HG02852 (cell line): ENCODE results near the gene BFSP2.
"Not testable (repeated sequence)": the region's sequence is repeated elsewhere in the genome, so short reads cannot be mapped to it uniquely, and the experiment has no call there.

Experiments
- ATAC-seq: cut with Tn5 transposase; IDR thresholded peaks from one replicate; pipeline ENCODE4 v1.9.1; 2021; ENCODE audit warnings: mild to moderate bottlenecking, moderate library complexity; ENCODE audit not compliant: unreplicated experiment

The BFSP2 gene

GRCh38 chr3:133505813-133506212 lies 106.0 kb downstream of the BFSP2 start:
- peak; percentile 44 for ATAC-seq

GRCh38 chr3:133506215-133506901 lies 106.5 kb downstream of the BFSP2 start:
- peak; percentile 93 for ATAC-seq

- ATAC-seq: no peak
These were observed 109.6 kb downstream of the BFSP2 start for GRCh38 chr3:133509488-133509887.

DNA sequence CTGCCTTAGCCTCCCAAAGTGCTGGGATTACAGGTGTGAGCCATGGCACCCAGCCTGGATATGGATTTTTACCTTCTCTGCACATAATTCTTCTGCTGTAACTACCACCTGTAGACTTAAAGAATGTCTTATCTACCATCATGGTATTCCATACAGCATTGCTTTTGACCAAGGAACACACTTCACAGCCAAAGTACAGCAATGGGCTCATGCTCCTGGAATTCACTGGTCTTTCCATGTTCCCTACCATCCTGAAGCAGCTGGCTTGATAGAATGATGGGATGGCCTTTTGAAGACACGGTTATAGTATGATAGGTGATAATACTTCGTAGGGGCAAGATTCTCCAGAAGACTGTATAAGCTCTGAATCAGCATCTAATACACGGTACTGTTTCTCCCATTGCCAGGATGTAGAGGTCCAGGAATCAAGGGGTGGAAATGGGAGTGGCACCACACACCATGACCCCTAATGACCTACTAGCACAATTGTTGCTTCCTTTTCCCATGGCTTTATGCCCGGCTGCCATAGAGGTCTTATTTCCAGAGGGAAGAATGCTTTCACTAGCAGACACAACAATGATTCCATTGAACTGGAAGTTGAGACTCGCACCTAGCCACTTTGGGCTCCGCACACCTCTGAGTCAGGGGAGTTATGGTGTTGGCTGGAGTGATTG lies 112.7 kb downstream of the BFSP2 start:
- ATAC-seq: no peak

- ATAC-seq: no peak
These were observed 114.6 kb downstream of the BFSP2 start for GRCh38 chr3:133514418-133514817.

DNA sequence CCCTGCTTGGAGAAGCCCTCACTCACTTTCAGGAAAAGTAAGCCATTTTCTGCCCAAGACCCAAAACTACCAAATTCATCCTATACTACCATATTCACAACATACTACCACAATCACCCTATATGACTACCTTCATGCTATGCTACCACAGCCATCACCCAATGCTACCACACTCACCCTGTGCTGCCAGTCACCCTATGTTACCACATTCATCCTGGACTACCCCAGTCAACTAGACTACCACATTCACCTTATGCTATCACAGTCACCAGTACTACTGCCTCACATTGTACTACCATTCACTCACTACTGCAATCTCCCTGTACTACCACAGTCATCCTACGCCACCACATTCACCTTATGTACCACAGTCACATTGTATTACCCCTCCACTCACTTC lies 115.3 kb downstream of the BFSP2 start:
- ATAC-seq: no peak

GRCh38 chr3:133520286-133520685 lies 120.4 kb downstream of the BFSP2 start:
- no peak for ATAC-seq

GRCh38 chr3:133520938-133521337 lies 121.1 kb downstream of the BFSP2 start:
- ATAC-seq: not testable (repeated sequence)

DNA sequence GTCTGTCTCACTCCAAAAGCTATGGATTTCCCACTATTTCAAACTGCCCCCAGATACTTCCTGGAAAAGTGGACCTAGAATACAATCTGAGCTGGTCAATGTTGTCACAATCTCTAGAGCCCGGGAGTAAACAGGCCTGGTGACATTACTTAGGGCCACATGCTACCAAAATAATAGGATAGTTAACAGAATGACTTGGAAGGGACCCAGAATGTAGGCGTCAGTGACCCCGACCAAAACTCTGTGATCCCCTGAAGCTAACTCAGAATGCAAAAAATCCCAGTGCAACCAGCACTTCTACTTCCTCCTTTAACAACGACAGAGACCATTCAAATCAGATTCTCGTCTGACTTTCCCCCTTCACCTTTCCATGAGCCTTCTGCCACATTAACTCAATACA lies 122.1 kb downstream of the BFSP2 start:
- ATAC-seq: no peak

DNA sequence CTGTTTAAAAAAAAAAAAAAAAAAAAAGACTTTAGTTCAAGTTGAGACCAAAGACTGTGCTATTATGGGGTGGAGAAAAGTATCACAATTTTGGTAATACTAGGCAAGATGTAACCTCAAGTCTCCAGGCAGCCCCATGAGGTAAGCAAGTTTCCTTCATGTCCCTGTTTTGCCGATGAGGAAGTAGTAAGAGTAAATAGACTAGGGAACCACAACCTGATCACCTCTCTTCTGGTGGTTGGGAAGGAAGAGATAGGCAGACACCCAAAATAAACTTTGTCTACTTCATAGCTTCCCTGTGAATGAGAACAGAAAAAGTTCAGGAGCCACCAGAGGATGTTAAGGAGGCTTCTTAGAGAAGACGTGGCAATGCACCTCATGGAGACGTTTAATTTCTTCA lies 123.9 kb downstream of the BFSP2 start:
- not testable (repeated sequence) for ATAC-seq
